Neural cell (in vitro differentiated cells): Measurements from ENCODE around the gene ZNF624.
"Not testable (repeated sequence)": the region's sequence is repeated elsewhere in the genome, so short reads cannot be mapped to it uniquely, and the experiment has no call there.

ENCODE experiments used
- CTCF ChIP-seq: fragments of 450-650 bp; IDR thresholded peaks from 2 replicates; pipeline ENCODE4 v1.5.1; 2014; ENCODE audit warnings: antibody characterized with exemption, mild to moderate bottlenecking, moderate library complexity; ENCODE audit not compliant: poor library complexity, severe bottlenecking
- EZH2 ChIP-seq: fragments of 200-600, 300-800 bp; shearing (Covaris generic), sonication (generic); IDR thresholded peaks from 2 replicates; pipeline ENCODE4 v1.6.1; 2014; ENCODE audit warnings: antibody characterized with exemption, low read length, borderline replicate concordance, mild to moderate bottlenecking; ENCODE audit not compliant: insufficient read depth, poor library complexity, severe bottlenecking
- REST ChIP-seq: IDR thresholded peaks from 2 replicates; pipeline ENCODE4 v1.6.1; 2012; ENCODE audit warnings: borderline replicate concordance
- TAF1 ChIP-seq: IDR thresholded peaks from 2 replicates; pipeline ENCODE4 v1.6.1; 2012; ENCODE audit warnings: low read depth

- TF ChIP-seq EZH2, CTCF, REST, TAF1: not testable (repeated sequence)
Measured at GRCh38 chr17:16666907-16667636, 13.4 kb upstream of the ZNF624 start.
